Neural crest cell (in vitro differentiated cells): ENCODE measurements around the gene POFUT1. TPM values are rescaled to one million over a fixed set of nuclear protein-coding genes. Genes with fewer than 3 reads are reported as not detected.

ENCODE experiments used
- DNase-seq: peaks from one replicate; pipeline ENCODE4 v3.0.0; 2021; ENCODE audit warnings: low read depth, mixed read lengths, low spot score
- H3K27ac Mint-ChIP-seq: one replicate; pipeline ENCODE4 v1.8.0; 2021; ENCODE audit warnings: mild to moderate bottlenecking, mixed read lengths; ENCODE audit not compliant: unreplicated experiment
- H3K27me3 Mint-ChIP-seq: 2 replicates; pipeline ENCODE4 v1.8.0; 2021; ENCODE audit warnings: low read depth, mild to moderate bottlenecking, mixed read lengths
- H3K36me3 Mint-ChIP-seq: 2 replicates; pipeline ENCODE4 v1.8.0; 2021; ENCODE audit warnings: low read depth, mild to moderate bottlenecking, mixed read lengths
- H3K4me1 Mint-ChIP-seq: 2 replicates; pipeline ENCODE4 v1.8.0; 2021; ENCODE audit warnings: mixed read lengths
- H3K4me3 Mint-ChIP-seq: one replicate; pipeline ENCODE4 v1.8.0; 2021; ENCODE audit warnings: mild to moderate bottlenecking, mixed read lengths
- H3K9me3 Mint-ChIP-seq: 2 replicates; pipeline ENCODE4 v1.8.0; 2021; ENCODE audit warnings: mixed read lengths
- total RNA-seq: library from RNA; stranded (reverse); gene quantifications from 2 replicates; pipeline ENCODE4 v1.2.1, GENCODE V29; 2021
- TF ChIP-seq, protein P1 (sequence below): fragments of 200-600 bp; sonication (generic); conservative IDR thresholded peaks from 2 replicates; pipeline ENCODE4 v1.5.0; 2021; ENCODE audit warnings: antibody characterized with exemption, mild to moderate bottlenecking

The POFUT1 gene
- total RNA-seq, 1 donor from 2014 or later: 51.4 TPM

GRCh38 chr20:32227306-32227705, 19.6 kb downstream of the POFUT1 start:
- Mint-ChIP-seq H3K36me3 (peaks cover 16% of the 10 kb centered on the region), H3K4me3 (no peak overlapping the region), H3K27me3 (no peaks in the 10 kb centered on the region), H3K27ac (no peak overlapping the region), H3K4me1 (no peaks in the 10 kb centered on the region), H3K9me3 (no peaks in the 10 kb centered on the region)
- TF ChIP-seq, protein P1, sequence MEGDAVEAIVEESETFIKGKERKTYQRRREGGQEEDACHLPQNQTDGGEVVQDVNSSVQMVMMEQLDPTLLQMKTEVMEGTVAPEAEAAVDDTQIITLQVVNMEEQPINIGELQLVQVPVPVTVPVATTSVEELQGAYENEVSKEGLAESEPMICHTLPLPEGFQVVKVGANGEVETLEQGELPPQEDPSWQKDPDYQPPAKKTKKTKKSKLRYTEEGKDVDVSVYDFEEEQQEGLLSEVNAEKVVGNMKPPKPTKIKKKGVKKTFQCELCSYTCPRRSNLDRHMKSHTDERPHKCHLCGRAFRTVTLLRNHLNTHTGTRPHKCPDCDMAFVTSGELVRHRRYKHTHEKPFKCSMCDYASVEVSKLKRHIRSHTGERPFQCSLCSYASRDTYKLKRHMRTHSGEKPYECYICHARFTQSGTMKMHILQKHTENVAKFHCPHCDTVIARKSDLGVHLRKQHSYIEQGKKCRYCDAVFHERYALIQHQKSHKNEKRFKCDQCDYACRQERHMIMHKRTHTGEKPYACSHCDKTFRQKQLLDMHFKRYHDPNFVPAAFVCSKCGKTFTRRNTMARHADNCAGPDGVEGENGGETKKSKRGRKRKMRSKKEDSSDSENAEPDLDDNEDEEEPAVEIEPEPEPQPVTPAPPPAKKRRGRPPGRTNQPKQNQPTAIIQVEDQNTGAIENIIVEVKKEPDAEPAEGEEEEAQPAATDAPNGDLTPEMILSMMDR: no peak
- DNase-seq: no peak

- Mint-ChIP-seq H3K4me3 (no peak overlapping the region), H3K27me3 (no peaks in the 10 kb centered on the region), H3K9me3 (no peaks in the 10 kb centered on the region), H3K36me3 (peaks cover 19% of the 10 kb centered on the region), H3K4me1 (no peaks in the 10 kb centered on the region), H3K27ac (peak overlapping the region; percentile 19)
- TF ChIP-seq, protein P1: no peak
- no peak for DNase-seq
These were observed 20.3 kb downstream of the POFUT1 start for GRCh38 chr20:32227744-32228688.

DNA sequence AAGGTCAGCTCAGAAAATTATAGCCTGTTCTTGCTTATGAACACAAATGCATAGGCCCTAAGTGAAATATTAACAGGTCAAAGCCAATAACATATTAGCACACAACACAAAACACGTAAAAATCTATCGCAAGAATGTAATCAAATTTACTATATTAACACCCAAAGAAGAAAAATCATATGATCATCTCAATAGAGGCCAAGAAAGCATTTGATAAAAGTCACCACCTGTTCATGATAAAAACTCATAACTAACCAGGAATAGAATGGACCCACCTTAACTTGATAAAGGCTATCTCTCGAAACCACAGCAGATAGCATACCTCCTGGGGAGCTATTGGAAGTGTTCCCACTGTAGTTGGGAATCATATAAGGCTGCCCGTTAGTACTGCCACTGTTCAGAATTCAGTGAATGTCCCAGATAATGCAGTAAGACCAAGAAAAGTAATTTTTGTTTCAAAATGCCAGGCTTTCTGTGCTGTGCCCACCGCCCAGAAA, 21.6 kb downstream of the POFUT1 start:
- H3K27ac Mint-ChIP-seq: no peak overlapping the region
- H3K36me3 Mint-ChIP-seq: peaks cover 22% of the 10 kb centered on the region
- TF ChIP-seq, protein P1: no peak

GRCh38 chr20:32230707-32231106, 23.0 kb downstream of the POFUT1 start:
- Mint-ChIP-seq H3K9me3 (no peaks in the 10 kb centered on the region), H3K27me3 (no peaks in the 10 kb centered on the region), H3K36me3 (peaks cover 30% of the 10 kb centered on the region), H3K4me3 (no peak overlapping the region), H3K4me1 (no peaks in the 10 kb centered on the region), H3K27ac (no peak overlapping the region)
- DNase-seq: no peak
- TF ChIP-seq, protein P1: no peak

More for the DNA sequence above, 21.6 kb downstream of the POFUT1 start:
- DNase-seq: no peak
- Mint-ChIP-seq H3K9me3 (no peaks in the 10 kb centered on the region), H3K4me1 (no peaks in the 10 kb centered on the region), H3K4me3 (no peak overlapping the region), H3K27me3 (no peaks in the 10 kb centered on the region)

DNA sequence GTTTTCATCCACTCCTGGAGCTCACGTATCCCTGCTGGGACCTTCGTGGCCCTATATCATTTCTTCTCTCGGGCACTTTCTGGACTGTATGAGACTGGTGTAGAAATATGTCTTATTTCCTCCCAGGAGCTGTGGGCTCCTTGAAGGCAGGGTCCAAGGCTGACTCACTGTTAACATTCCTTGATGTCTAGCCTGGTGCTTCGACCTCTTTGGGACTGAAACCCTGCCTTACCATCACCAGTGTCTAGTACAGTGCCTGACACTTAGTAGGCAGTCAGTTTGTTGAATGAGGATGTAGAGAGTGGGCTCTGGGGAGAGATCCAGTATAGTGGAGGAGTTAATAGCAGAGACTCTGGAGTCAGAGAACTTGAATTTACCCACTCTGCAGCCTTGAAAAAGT, 23.6 kb downstream of the POFUT1 start:
- Mint-ChIP-seq H3K27ac (no peak overlapping the region), H3K4me1 (no peaks in the 10 kb centered on the region), H3K27me3 (no peaks in the 10 kb centered on the region), H3K4me3 (no peak overlapping the region), H3K9me3 (no peaks in the 10 kb centered on the region), H3K36me3 (peaks cover 31% of the 10 kb centered on the region)
- TF ChIP-seq, protein P1: no peak
- no peak for DNase-seq
